GM13976 (cell line): Measurements from ENCODE around the gene WDFY4.

Source experiments
- DNase-seq: peaks from one replicate; pipeline ENCODE4 v3.0.0; 2012; ENCODE audit warnings: low spot score
- CTCF ChIP-seq: IDR thresholded peaks from 2 replicates; pipeline ENCODE4 v1.5.1; 2012; ENCODE audit warnings: borderline replicate concordance, mild to moderate bottlenecking; ENCODE audit not compliant: insufficient read depth; ENCODE audit errors: extremely low read depth, missing control alignments, control extremely low read depth
- in situ Hi-C: fragments of 300-500 bp; cut with MboI; formaldehyde crosslinking; loops from one replicate; pipeline ENCODE4 v1.12.0; 2022; ENCODE audit warnings: low sequenced_read_pairs, mixed read lengths, inconsistent platforms; ENCODE audit not compliant: unreplicated experiment

The WDFY4 gene

GRCh38 chr10:48985621-48986158, 301.0 kb downstream of the WDFY4 start:
- in situ Hi-C loops = no loop called here
- no peak for TF ChIP-seq CTCF
- DNase-seq = no peak

GRCh38 chr10:48990226-48990625, 305.6 kb downstream of the WDFY4 start:
- TF ChIP-seq CTCF = no peak
- no peak for DNase-seq
- in situ Hi-C loops = no loop called here

- no peak for DNase-seq
- TF ChIP-seq CTCF = no peak
- in situ Hi-C loops = no loop called here
Measured at GRCh38 chr10:48993627-48994026, 309.0 kb downstream of the WDFY4 start.

- DNase-seq = no peak
- in situ Hi-C loops = no loop called here
- TF ChIP-seq CTCF = no peak
Measured at GRCh38 chr10:48996329-48996728, 311.7 kb downstream of the WDFY4 start.

GRCh38 chr10:48999346-48999745, 314.7 kb downstream of the WDFY4 start:
- no peak for TF ChIP-seq CTCF
- DNase-seq = no peak
- in situ Hi-C loops = no loop called here

- no peak for TF ChIP-seq CTCF
- in situ Hi-C loops = no loop called here
- DNase-seq = no peak
Measured at GRCh38 chr10:49000437-49001398, 316.0 kb downstream of the WDFY4 start.
